Prostate gland (tissue), 2 donors: ENCODE results near the gene NOLC1.

Source experiments
- POLR2A ChIP-seq: fragments of 450-650 bp; IDR thresholded peaks from one replicate; pipeline ENCODE4 v1.6.1; 2016; ENCODE audit warnings: antibody characterized with exemption, mild to moderate bottlenecking
- POLR2AphosphoS5 ChIP-seq: sonication (generic); formaldehyde crosslinking; IDR thresholded peaks from one replicate; pipeline ENCODE4 v1.6.1; 2017; ENCODE audit warnings: antibody characterized with exemption
- TF ChIP-seq, protein P1 (sequence below), 4 experiments: fragments of 200-600 bp in 2 of 4; fragments of 450-650 bp in 2 of 4; sonication (generic) in 2 of 4; IDR thresholded peaks; 1 replicate in 3 of 4; 2 replicates in 1 of 4; pipeline ENCODE4 v1.5.1; 2016 to 2019; ENCODE audit warnings: antibody characterized with exemption in 4 of 4, mild to moderate bottlenecking in 2 of 4, moderate library complexity in 2 of 4

GRCh38 chr10:102133373-102134195 lies 18.6 kb upstream of the NOLC1 start:
- TF ChIP-seq, protein P1, sequence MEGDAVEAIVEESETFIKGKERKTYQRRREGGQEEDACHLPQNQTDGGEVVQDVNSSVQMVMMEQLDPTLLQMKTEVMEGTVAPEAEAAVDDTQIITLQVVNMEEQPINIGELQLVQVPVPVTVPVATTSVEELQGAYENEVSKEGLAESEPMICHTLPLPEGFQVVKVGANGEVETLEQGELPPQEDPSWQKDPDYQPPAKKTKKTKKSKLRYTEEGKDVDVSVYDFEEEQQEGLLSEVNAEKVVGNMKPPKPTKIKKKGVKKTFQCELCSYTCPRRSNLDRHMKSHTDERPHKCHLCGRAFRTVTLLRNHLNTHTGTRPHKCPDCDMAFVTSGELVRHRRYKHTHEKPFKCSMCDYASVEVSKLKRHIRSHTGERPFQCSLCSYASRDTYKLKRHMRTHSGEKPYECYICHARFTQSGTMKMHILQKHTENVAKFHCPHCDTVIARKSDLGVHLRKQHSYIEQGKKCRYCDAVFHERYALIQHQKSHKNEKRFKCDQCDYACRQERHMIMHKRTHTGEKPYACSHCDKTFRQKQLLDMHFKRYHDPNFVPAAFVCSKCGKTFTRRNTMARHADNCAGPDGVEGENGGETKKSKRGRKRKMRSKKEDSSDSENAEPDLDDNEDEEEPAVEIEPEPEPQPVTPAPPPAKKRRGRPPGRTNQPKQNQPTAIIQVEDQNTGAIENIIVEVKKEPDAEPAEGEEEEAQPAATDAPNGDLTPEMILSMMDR (IDR thresholded peaks at IDR 0.05): peak in 1 of 4 experiments; percentile 3
- TF ChIP-seq POLR2AphosphoS5: no peak
- TF ChIP-seq POLR2A: no peak
